Type B pancreatic cell (in vitro differentiated cells): ENCODE data around the gene IL6R. TPM values are rescaled to one million over a fixed set of nuclear protein-coding genes. Genes with fewer than 3 reads are reported as not detected.

Experiments used
- DNase-seq: peaks from one replicate; pipeline ENCODE4 v3.0.0; 2021; ENCODE audit warnings: mixed read lengths; ENCODE audit not compliant: unreplicated experiment; ENCODE audit errors: extremely low spot score
- H3K27ac Mint-ChIP-seq: 2 replicates; pipeline ENCODE4 v1.8.0; 2021; ENCODE audit warnings: mild to moderate bottlenecking, mixed read lengths
- H3K27me3 Mint-ChIP-seq: 2 replicates; pipeline ENCODE4 v1.8.0; 2021; ENCODE audit warnings: mixed read lengths
- H3K36me3 Mint-ChIP-seq: 2 replicates; pipeline ENCODE4 v1.8.0; 2021; ENCODE audit warnings: mixed read lengths
- H3K4me1 Mint-ChIP-seq: one replicate; pipeline ENCODE4 v1.8.0; 2021; ENCODE audit warnings: mixed read lengths; ENCODE audit not compliant: unreplicated experiment
- H3K4me3 Mint-ChIP-seq: 2 replicates; pipeline ENCODE4 v1.8.0; 2021; ENCODE audit warnings: mild to moderate bottlenecking, mixed read lengths
- H3K9me3 Mint-ChIP-seq: 2 replicates; pipeline ENCODE4 v1.8.0; 2021; ENCODE audit warnings: mixed read lengths
- total RNA-seq: library from RNA; stranded (reverse); gene quantifications from 2 replicates; pipeline ENCODE4 v1.2.1, GENCODE V29; 2021; ENCODE audit warnings: low replicate concordance
- TF ChIP-seq, protein P1 (sequence below): fragments of 200-600 bp; sonication (generic); conservative IDR thresholded peaks from 2 replicates; pipeline ENCODE4 v1.5.0; 2021; ENCODE audit warnings: antibody characterized with exemption, mild to moderate bottlenecking

IL6R gene
- total RNA-seq, 1 donor from 2014 or later: 12.5 TPM

DNA sequence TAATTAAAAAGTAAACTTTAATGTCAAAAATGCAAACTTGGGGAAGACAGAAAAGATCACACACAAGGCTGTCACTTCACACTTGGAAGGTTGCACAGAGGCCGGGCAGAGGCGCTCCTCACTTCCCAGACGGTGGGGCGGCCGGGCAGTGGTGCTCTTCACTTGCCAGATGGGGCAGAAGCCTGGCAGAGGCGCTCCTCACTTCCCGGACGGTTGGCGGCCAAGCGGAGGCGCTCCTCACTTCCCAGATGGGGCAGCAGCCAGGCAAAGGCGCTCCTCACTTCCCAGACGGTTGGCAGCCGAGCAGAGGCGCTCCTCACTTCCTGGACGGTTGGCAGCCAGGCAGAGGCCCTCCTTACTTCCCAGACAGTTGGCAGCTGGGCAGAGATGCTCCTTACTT lies 25.8 kb upstream of the IL6R start:
- no peak for DNase-seq
- TF ChIP-seq, protein P1, sequence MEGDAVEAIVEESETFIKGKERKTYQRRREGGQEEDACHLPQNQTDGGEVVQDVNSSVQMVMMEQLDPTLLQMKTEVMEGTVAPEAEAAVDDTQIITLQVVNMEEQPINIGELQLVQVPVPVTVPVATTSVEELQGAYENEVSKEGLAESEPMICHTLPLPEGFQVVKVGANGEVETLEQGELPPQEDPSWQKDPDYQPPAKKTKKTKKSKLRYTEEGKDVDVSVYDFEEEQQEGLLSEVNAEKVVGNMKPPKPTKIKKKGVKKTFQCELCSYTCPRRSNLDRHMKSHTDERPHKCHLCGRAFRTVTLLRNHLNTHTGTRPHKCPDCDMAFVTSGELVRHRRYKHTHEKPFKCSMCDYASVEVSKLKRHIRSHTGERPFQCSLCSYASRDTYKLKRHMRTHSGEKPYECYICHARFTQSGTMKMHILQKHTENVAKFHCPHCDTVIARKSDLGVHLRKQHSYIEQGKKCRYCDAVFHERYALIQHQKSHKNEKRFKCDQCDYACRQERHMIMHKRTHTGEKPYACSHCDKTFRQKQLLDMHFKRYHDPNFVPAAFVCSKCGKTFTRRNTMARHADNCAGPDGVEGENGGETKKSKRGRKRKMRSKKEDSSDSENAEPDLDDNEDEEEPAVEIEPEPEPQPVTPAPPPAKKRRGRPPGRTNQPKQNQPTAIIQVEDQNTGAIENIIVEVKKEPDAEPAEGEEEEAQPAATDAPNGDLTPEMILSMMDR: no peak
- Mint-ChIP-seq H3K27me3 (no peaks in the 10 kb centered on the region), H3K4me3 (no peak overlapping the region), H3K36me3 (no peaks in the 10 kb centered on the region), H3K27ac (no peak overlapping the region), H3K9me3 (no peaks in the 10 kb centered on the region), H3K4me1 (no peaks in the 10 kb centered on the region)

DNA sequence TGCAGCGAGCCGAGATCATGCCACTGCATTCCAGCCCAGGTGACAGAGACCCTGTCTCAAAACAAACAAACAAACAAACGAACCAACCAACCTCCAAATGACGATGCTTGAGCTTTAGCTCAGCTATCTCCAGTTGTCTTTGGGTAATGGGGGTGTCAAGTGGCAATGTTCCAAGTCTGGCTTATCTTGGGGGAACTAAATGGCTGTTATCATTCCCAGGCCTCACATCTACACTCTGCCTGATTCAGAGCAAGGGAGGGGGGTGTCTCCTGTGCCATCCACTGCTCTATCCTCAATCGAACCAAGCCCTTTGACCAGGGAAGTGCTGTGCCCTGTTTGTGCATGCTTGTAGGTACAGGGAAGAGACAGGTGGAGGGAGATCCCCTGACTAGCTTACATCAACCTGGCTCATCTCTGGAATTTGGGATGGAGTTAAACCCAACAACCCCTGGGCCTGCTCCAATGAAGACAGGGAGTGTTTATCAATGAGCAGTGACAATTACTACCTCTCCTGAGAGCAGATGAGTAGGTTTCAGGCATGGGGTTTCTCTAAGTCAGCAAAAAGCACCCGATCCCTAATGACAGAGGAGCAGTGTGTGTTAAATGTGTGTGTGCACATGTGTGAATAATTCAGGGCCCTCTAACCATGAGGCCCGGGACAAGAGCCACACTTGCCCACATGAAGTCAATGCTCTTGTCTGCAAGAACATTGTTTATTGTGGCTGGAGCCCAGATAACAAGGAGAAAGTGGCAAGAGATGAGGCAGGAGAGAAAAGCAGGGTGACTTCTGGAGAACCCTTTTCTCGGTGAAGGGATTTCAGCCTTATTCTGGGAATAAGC lies 20.3 kb upstream of the IL6R start:
- DNase-seq: no peak
- Mint-ChIP-seq H3K27me3 (peaks cover 3% of the 10 kb centered on the region), H3K4me1 (no peaks in the 10 kb centered on the region), H3K27ac (no peak overlapping the region), H3K36me3 (no peaks in the 10 kb centered on the region), H3K4me3 (no peak overlapping the region), H3K9me3 (no peaks in the 10 kb centered on the region)
- TF ChIP-seq, protein P1: no peak

DNA sequence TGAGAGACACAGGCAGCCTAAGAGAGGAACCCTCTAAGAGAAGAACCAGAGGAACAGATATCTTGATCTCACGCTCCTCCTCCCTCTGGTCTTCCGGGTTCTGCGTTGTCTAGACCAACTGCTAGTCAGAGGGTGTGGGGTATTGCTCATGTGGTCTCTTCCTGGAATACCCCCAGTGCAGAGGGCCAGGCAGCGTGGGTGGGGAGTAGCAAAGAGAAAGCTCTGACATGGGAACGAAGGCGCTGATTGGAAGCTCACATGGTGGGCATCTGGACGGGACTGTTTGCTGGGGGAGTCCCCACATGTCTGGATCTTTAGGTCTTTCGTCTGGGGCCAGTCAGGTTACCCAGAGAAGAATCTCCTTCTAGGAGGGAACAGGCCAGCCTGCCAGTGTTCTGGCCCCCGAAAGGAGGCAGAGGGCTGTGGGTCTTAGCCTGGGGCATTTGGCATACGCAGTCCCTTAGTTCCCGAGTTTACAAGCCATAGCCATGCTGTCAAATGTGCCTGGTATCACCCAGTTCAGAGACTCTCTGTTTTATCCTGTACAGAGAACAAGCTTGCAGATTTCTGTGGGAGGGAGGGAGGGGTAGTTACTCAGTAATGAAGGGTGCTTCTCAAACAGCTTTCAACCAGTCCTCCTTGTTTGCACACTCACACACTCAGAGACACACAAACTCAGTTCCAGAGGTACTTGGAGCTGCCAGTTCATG lies 18.3 kb upstream of the IL6R start:
- Mint-ChIP-seq H3K4me3 (no peak overlapping the region), H3K36me3 (no peaks in the 10 kb centered on the region), H3K4me1 (no peaks in the 10 kb centered on the region), H3K9me3 (no peaks in the 10 kb centered on the region), H3K27me3 (peaks cover 3% of the 10 kb centered on the region), H3K27ac (no peak overlapping the region)
- DNase-seq: no peak
- TF ChIP-seq, protein P1: no peak

DNA sequence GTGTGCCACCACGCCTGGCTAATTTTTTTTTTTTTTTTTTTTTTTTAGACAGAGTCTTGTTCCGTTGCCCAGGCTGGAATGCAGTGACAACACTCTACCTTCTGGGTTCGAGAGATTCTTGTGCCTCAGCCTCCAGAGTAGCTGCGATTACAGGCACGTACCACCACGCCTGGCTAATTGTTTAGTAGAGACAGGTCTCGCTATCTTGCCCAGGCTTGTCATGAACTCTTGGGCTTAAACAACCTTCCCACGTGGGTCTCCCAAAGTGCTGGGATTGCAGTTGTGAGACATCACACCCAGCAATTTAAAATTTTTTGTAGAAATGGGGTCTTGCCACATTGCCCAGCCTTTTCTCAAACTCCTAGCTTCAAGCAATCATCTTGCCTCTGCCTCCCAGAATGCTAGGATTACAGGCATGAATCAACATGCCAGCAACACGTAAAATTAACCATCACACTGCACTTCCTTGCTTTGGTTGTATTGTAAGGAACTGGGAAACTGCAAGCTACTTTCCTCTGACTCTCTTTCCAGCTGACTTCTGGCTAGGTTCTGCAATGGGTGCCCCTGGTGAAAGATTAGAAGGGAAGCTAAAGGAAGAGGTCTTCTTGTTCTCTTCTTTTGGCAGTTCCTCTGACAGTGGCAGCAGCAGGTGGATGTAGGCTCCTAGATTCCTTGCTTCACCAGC lies 13.9 kb upstream of the IL6R start:
- Mint-ChIP-seq H3K9me3 (no peaks in the 10 kb centered on the region), H3K4me3 (no peak overlapping the region), H3K4me1 (no peaks in the 10 kb centered on the region), H3K36me3 (no peaks in the 10 kb centered on the region), H3K27ac (no peak overlapping the region), H3K27me3 (peaks cover 2% of the 10 kb centered on the region)
- TF ChIP-seq, protein P1: no peak
- no peak for DNase-seq

DNA sequence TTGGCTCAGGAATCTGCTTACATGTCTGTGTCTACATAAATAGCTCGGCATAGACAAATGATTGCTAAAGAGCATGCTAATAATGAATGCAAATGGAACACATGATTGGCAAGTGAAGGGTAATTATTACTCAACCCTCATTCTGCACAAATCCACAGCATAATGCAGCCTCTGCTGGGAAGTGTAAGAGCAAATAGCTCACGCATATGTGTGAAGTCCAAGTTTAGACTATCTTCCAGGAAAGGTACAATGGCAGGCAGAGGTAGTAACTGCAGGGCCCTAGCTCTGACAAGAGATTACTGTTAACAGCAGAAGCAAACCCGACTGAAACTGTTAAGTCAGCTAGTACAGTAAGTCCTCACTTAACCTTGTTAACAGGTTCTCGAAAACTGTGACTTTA lies 7.0 kb upstream of the IL6R start:
- Mint-ChIP-seq H3K9me3 (no peaks in the 10 kb centered on the region), H3K36me3 (no peaks in the 10 kb centered on the region), H3K27ac (no peak overlapping the region), H3K4me1 (no peaks in the 10 kb centered on the region), H3K4me3 (no peak overlapping the region), H3K27me3 (peaks cover 9% of the 10 kb centered on the region)
- no peak for DNase-seq
- TF ChIP-seq, protein P1: no peak
